HG02610 (cell line): ENCODE measurements around the gene CYP24A1.

Experiments used
- ATAC-seq: cut with Tn5 transposase; IDR thresholded peaks from one replicate; pipeline ENCODE4 v1.9.1; 2021; ENCODE audit warnings: mild to moderate bottlenecking, moderate library complexity; ENCODE audit not compliant: unreplicated experiment

The CYP24A1 gene

GRCh38 chr20:54158226-54158625 lies 15.6 kb downstream of the CYP24A1 start:
- no peak for ATAC-seq

- ATAC-seq = no peak
Measured at GRCh38 chr20:54156981-54157835, 16.6 kb downstream of the CYP24A1 start.

GRCh38 chr20:54156522-54156921 lies 17.3 kb downstream of the CYP24A1 start:
- ATAC-seq = no peak

- ATAC-seq = no peak
Measured at GRCh38 chr20:54155736-54156317, 18.0 kb downstream of the CYP24A1 start.

GRCh38 chr20:54154439-54154838 lies 19.3 kb downstream of the CYP24A1 start:
- no peak for ATAC-seq

- ATAC-seq = no peak
Measured at GRCh38 chr20:54153847-54154246, 19.9 kb downstream of the CYP24A1 start.

GRCh38 chr20:54153041-54153327 lies 20.8 kb downstream of the CYP24A1 start:
- no peak for ATAC-seq

GRCh38 chr20:54152227-54153040 lies 21.4 kb downstream of the CYP24A1 start:
- no peak for ATAC-seq

GRCh38 chr20:54151511-54152226 lies 22.1 kb downstream of the CYP24A1 start:
- ATAC-seq = no peak

- no peak for ATAC-seq
Measured at GRCh38 chr20:54151075-54151439, 22.7 kb downstream of the CYP24A1 start.

GRCh38 chr20:54149765-54150264 lies 24.0 kb downstream of the CYP24A1 start:
- no peak for ATAC-seq

GRCh38 chr20:54148947-54149764 lies 24.6 kb downstream of the CYP24A1 start:
- ATAC-seq = no peak

- ATAC-seq = no peak
Measured at GRCh38 chr20:54146672-54147071, 27.1 kb downstream of the CYP24A1 start.

GRCh38 chr20:54144847-54145414 lies 28.9 kb downstream of the CYP24A1 start:
- no peak for ATAC-seq

- no peak for ATAC-seq
Measured at GRCh38 chr20:54140927-54141566, 32.7 kb downstream of the CYP24A1 start.

- ATAC-seq = no peak
Measured at GRCh38 chr20:54140486-54140885, 33.3 kb downstream of the CYP24A1 start.

- ATAC-seq = no peak
Measured at GRCh38 chr20:54140067-54140466, 33.7 kb downstream of the CYP24A1 start.

- ATAC-seq = no peak
Measured at GRCh38 chr20:54139188-54139587, 34.6 kb downstream of the CYP24A1 start.

- ATAC-seq = no peak
Measured at GRCh38 chr20:54138427-54138826, 35.4 kb downstream of the CYP24A1 start.
